Measurements from ENCODE around the gene EML2. TPM values are rescaled to one million over a fixed set of nuclear protein-coding genes. Genes with fewer than 3 reads are reported as not detected.

The EML2 gene
- total RNA-seq, 1 experiment from 2014 or later = 33.9 TPM

GRCh38 chr19:45601524-45602374 is 37.4 kb downstream of the EML2 start, which contains the start of gene GPR4:
TSS of gene GPR4 (minus strand) at chr19:45602212. CDS start at chr19:45591866, 10,346 bp downstream.
- ChIA-PET CTCF (no interaction called here), POLR2A (no interaction called here)
- no peak for TF ChIP-seq CTCF (IDR thresholded peaks at IDR 0.05; ENCODE audit: insufficient read depth in 1 of 2, low read depth in 1 of 2, low read length in 1 of 2, severe bottlenecking in 1 of 2, unreplicated experiment in 1 of 2)
- Histone ChIP-seq H3K36me3 (ENCODE audit: control insufficient read depth, insufficient read depth, low read length) (no peaks in the 10 kb centered on the region), H3K4me1 (no peaks in the 10 kb centered on the region; the same call in 1 of the 2 replicates), H3K27me3 (replicated peaks; ENCODE audit: control insufficient read depth, insufficient read depth, low read length) (peaks cover 2% of the 10 kb centered on the region; the same call in 1 of the 2 replicates), H3K9me3 (no peaks in the 10 kb centered on the region), H3K4me3 (ENCODE audit: low read depth, low read length) (peak within 1 kb of the TSS; percentile 17; the same call in 1 of the 2 replicates)
- Mint-ChIP-seq H3K27me3 (ENCODE audit: insufficient read depth, unreplicated experiment) (peaks cover 37% of the 10 kb centered on the region), H3K9me3 (ENCODE audit: unreplicated experiment) (no peaks in the 10 kb centered on the region), H3K4me3 (ENCODE audit: unreplicated experiment) (peak within 1 kb of the TSS; percentile 71), H3K27ac (ENCODE audit: unreplicated experiment) (no peak within 1 kb of the TSS), H3K36me3 (ENCODE audit: insufficient read depth, unreplicated experiment) (peaks cover 4% of the 10 kb centered on the region), H3K4me1 (ENCODE audit: low read depth, unreplicated experiment) (peaks cover 19% of the 10 kb centered on the region)
- BruUV-seq (replicated peaks) = no TSS peak
- intact Hi-C loops (cut with micrococcal nuclease; ENCODE audit: unreplicated experiment) = no loop called here
- DNase-seq = peak; percentile 50 to 72

GRCh38 chr19:45601115-45601514 is 38.1 kb downstream of the EML2 start:
- H3K4me1 Mint-ChIP-seq (ENCODE audit: low read depth, unreplicated experiment) = peaks cover 19% of the 10 kb centered on the region
- peaks cover 8% of the 10 kb centered on the region for H3K36me3 Mint-ChIP-seq (ENCODE audit: insufficient read depth, unreplicated experiment)
- Histone ChIP-seq H3K4me1 (no peaks in the 10 kb centered on the region; the same call in 1 of the 2 replicates), H3K36me3 (ENCODE audit: control insufficient read depth, insufficient read depth, low read length) (no peaks in the 10 kb centered on the region), H3K27me3 (replicated peaks; ENCODE audit: control insufficient read depth, insufficient read depth, low read length) (peaks cover 2% of the 10 kb centered on the region; the same call in 1 of the 2 replicates), H3K9me3 (no peaks in the 10 kb centered on the region), H3K4me3 (ENCODE audit: low read depth, low read length) (no peak overlapping the region)
- CTCF ChIA-PET = interaction anchor here (1.5 kb wide), 1 partner anchor 40 kb away, joined by 9 read pairs; no protein-coding TSS in a partner anchor
- no peak for DNase-seq
- POLR2A ChIA-PET = no interaction called here
- no peak overlapping the region for H3K27ac Mint-ChIP-seq (ENCODE audit: unreplicated experiment)
- no TSS peak for BruUV-seq (replicated peaks)
- peak overlapping the region; percentile 71 for H3K4me3 Mint-ChIP-seq (ENCODE audit: unreplicated experiment)
- TF ChIP-seq CTCF (IDR thresholded peaks at IDR 0.05; ENCODE audit: insufficient read depth in 1 of 2, low read depth in 1 of 2, low read length in 1 of 2, severe bottlenecking in 1 of 2, unreplicated experiment in 1 of 2) = no peak
- H3K9me3 Mint-ChIP-seq (ENCODE audit: unreplicated experiment) = no peaks in the 10 kb centered on the region
- H3K27me3 Mint-ChIP-seq (ENCODE audit: insufficient read depth, unreplicated experiment) = peaks cover 41% of the 10 kb centered on the region
- intact Hi-C loops (cut with micrococcal nuclease; ENCODE audit: unreplicated experiment) = no loop called here

GRCh38 chr19:45600340-45600885 is 38.8 kb downstream of the EML2 start:
- no peak overlapping the region for H3K4me3 ChIP-seq (ENCODE audit: low read depth, low read length)
- no peaks in the 10 kb centered on the region for H3K36me3 ChIP-seq (ENCODE audit: control insufficient read depth, insufficient read depth, low read length)
- H3K9me3 ChIP-seq = no peaks in the 10 kb centered on the region
- DNase-seq = no peak
- H3K27me3 ChIP-seq (replicated peaks; ENCODE audit: control insufficient read depth, insufficient read depth, low read length) = peaks cover 2% of the 10 kb centered on the region; the same call in 1 of the 2 replicates
- Mint-ChIP-seq H3K27me3 (ENCODE audit: insufficient read depth, unreplicated experiment) (peaks cover 44% of the 10 kb centered on the region), H3K9me3 (ENCODE audit: unreplicated experiment) (no peaks in the 10 kb centered on the region), H3K36me3 (ENCODE audit: insufficient read depth, unreplicated experiment) (peaks cover 8% of the 10 kb centered on the region), H3K4me1 (ENCODE audit: low read depth, unreplicated experiment) (peaks cover 19% of the 10 kb centered on the region), H3K27ac (ENCODE audit: unreplicated experiment) (no peak overlapping the region), H3K4me3 (ENCODE audit: unreplicated experiment) (no peak overlapping the region)
- intact Hi-C loops (cut with micrococcal nuclease; ENCODE audit: unreplicated experiment) = no loop called here
- BruUV-seq (replicated peaks) = no TSS peak
- TF ChIP-seq CTCF (IDR thresholded peaks at IDR 0.05; ENCODE audit: insufficient read depth in 1 of 2, low read depth in 1 of 2, low read length in 1 of 2, severe bottlenecking in 1 of 2, unreplicated experiment in 1 of 2) = no peak
- ChIA-PET POLR2A (no interaction called here), CTCF (interaction anchor here (1.5 kb wide), 1 partner anchor 41 kb away, joined by 9 read pairs; no protein-coding TSS in a partner anchor)
- no peaks in the 10 kb centered on the region; the same call in 1 of the 2 replicates for H3K4me1 ChIP-seq
